Sigmoid colon (tissue), 7 donors: ENCODE results near the gene MOV10. TPM values are rescaled to one million over a fixed set of nuclear protein-coding genes. Genes with fewer than 3 reads are reported as not detected.

Experiments used
- DNase-seq: peaks from one replicate; pipeline ENCODE4 v3.0.0-alpha.2; 2019
- H3K27ac ChIP-seq, 4 donors: fragments of 200-600 bp; sonication (generic); one replicate each; pipeline ENCODE4 v1.5.1; 2016 to 2019; ENCODE audit warnings: mild to moderate bottlenecking in 1 of 4
- H3K27me3 ChIP-seq, 3 donors: fragments of 200-600 bp; sonication (generic); one replicate each; pipeline ENCODE4 v1.5.1; 2019; ENCODE audit warnings: mild to moderate bottlenecking in 1 of 3
- H3K36me3 ChIP-seq, 4 donors: fragments of 200-600 bp; sonication (generic); one replicate each; pipeline ENCODE4 v1.5.1; 2016 to 2019
- H3K4me1 ChIP-seq, 4 donors: fragments of 200-600 bp; sonication (generic); one replicate each; pipeline ENCODE4 v1.5.1; 2017 to 2019
- H3K4me3 ChIP-seq, 4 donors: fragments of 200-600 bp; sonication (generic); one replicate each; pipeline ENCODE4 v1.5.1; 2017 to 2019; ENCODE audit warnings: mild to moderate bottlenecking in 2 of 4, moderate library complexity in 1 of 4
- H3K9me3 ChIP-seq, 4 donors: fragments of 200-600 bp in 3 of 4; sonication (generic) in 3 of 4; one replicate each; pipeline versions ENCODE4 v1.5.1 to v1.6.1; 2013 to 2019
- CTCF ChIP-seq, 4 experiments: fragments of 450-650 bp in 3 of 4; fragments of 200-600 bp in 1 of 4; IDR thresholded peaks; one replicate each; pipeline ENCODE4 v1.5.1; 2016 to 2019; ENCODE audit warnings: antibody characterized with exemption in 4 of 4, mild to moderate bottlenecking in 3 of 4, moderate library complexity in 2 of 4
- EP300 ChIP-seq, 4 donors: sonication (generic); formaldehyde crosslinking; IDR thresholded peaks; one replicate each; pipeline ENCODE4 v1.6.1; 2017; ENCODE audit warnings: antibody characterized with exemption in 4 of 4
- POLR2A ChIP-seq, 2 donors: fragments of 450-650 bp; IDR thresholded peaks; one replicate each; pipeline ENCODE4 v1.6.1; 2016; ENCODE audit warnings: antibody characterized with exemption in 2 of 2, mild to moderate bottlenecking in 2 of 2, moderate library complexity in 2 of 2
- POLR2AphosphoS5 ChIP-seq, 4 donors: sonication (generic); formaldehyde crosslinking; IDR thresholded peaks; one replicate each; pipeline ENCODE4 v1.6.1; 2017; ENCODE audit warnings: antibody characterized with exemption in 4 of 4
- WGBS, 2 donors: extraction: QIAGEN DNeasy Blood & Tissue Kit; methylation state at CpG; one replicate each; pipeline ENCODE4 v1.1.7; 2013; 5-methylcytosine and 5-hydroxymethylcytosine counted together
- intact Hi-C: fragments of 100-400 bp; cut with DNase I; formaldehyde crosslinking; loops from one replicate; pipeline ENCODE4 v1.15.1; 2023
- polyA plus RNA-seq, 3 donors: library from polyadenylated mRNA; stranded (reverse); fragments of 200-250 nt; gene quantifications; one replicate each; pipeline ENCODE4 v1.2.3, GENCODE V29; 2013
- total RNA-seq, 4 donors: library from RNA; depleted of rRNA; stranded (reverse); fragments of >200 nt; gene quantifications; one replicate each; pipeline ENCODE4 v1.1.0, GENCODE V29; 2016
- donor health status: healthy with polysubstance abuse.
- donor health status: Bipolar disorder and iron deficiency.
- donor health status: healthy.

MOV10 gene
- total and polyA plus RNA-seq, 7 donors: 16.5 to 60.1 (median 28.8) TPM

- peak overlapping the region; percentile 61 to 74 (median 68) for H3K27ac ChIP-seq
- TF ChIP-seq CTCF (IDR thresholded peaks at IDR 0.05) (peak; percentile 91 to 97 (median 92)), EP300 (IDR thresholded peaks at IDR 0.05) (no peak), POLR2AphosphoS5 (IDR thresholded peaks at IDR 0.05) (peak in 1 of 4 donors; percentile 23), POLR2A (IDR thresholded peaks at IDR 0.05) (no peak)
Observed at GRCh38 chr1:112716133-112716720, 41.8 kb downstream of the MOV10 start.

GRCh38 chr1:112717263-112717873 lies 42.9 kb downstream of the MOV10 start:
- no peak for TF ChIP-seq EP300 (IDR thresholded peaks at IDR 0.05)
- TF ChIP-seq CTCF (IDR thresholded peaks at IDR 0.05): no peak
- no peak for TF ChIP-seq POLR2A (IDR thresholded peaks at IDR 0.05)
- TF ChIP-seq POLR2AphosphoS5 (IDR thresholded peaks at IDR 0.05): no peak
- no peak overlapping the region for H3K4me3 ChIP-seq
- H3K9me3 ChIP-seq: no peaks in the 10 kb centered on the region
- H3K27ac ChIP-seq: no peak overlapping the region
- DNase-seq: no peak
- no peaks in the 10 kb centered on the region for H3K36me3 ChIP-seq
- WGBS, 2 donors: 81 to 90% methylated on average over 2 of the region's 2 CpGs
- peaks cover 0 to 4% (median 0%) of the 10 kb centered on the region in 3 donors for H3K27me3 ChIP-seq
- peaks cover 0 to 35% (median 32%) of the 10 kb centered on the region in 4 donors for H3K4me1 ChIP-seq
- intact Hi-C loops: loop anchor here (2.0 to 10.0 kb wide), 4 partner anchors 165 to 1097 kb away; partner anchors contain the start of genes LRIG2, RSBN1 and SLC16A1

More at GRCh38 chr1:112716133-112716720, 41.8 kb downstream of the MOV10 start:
- H3K27me3 ChIP-seq: no peaks in the 10 kb centered on the region
- no peaks in the 10 kb centered on the region for H3K9me3 ChIP-seq
- peak overlapping the region in 3 of 4 donors; percentile 47 to 67 (median 56) for H3K4me3 ChIP-seq
- H3K4me1 ChIP-seq: peaks cover 0 to 35% (median 30%) of the 10 kb centered on the region in 4 donors
- DNase-seq: peak; percentile 94
- no peaks in the 10 kb centered on the region for H3K36me3 ChIP-seq
- WGBS, 2 donors: 17 to 18% methylated on average over 13 of the region's 13 CpGs
- intact Hi-C loops: loop anchor here (2.0 to 10.0 kb wide), 4 partner anchors 166 to 1099 kb away; partner anchors contain the start of genes LRIG2, RSBN1 and SLC16A1

- WGBS, 2 donors: 16 to 21% methylated on average over 44 of the region's 44 CpGs
- Histone ChIP-seq H3K9me3 (no peaks in the 10 kb centered on the region), H3K36me3 (no peaks in the 10 kb centered on the region), H3K4me1 (peaks cover 0 to 41% (median 40%) of the 10 kb centered on the region in 4 donors), H3K27me3 (peaks cover 0 to 6% (median 0%) of the 10 kb centered on the region in 3 donors), H3K4me3 (peak overlapping the region in 3 of 4 donors; percentile 27 to 34 (median 27)), H3K27ac (no peak overlapping the region)
- peak; percentile 38 to 87 (median 72) for TF ChIP-seq CTCF (IDR thresholded peaks at IDR 0.05)
- no peak for TF ChIP-seq EP300 (IDR thresholded peaks at IDR 0.05)
- peak; percentile 87 for DNase-seq
- intact Hi-C loops: loop anchor here (1.0 to 10.0 kb wide), 5 partner anchors 85 to 1096 kb away; partner anchors contain the start of genes RSBN1 and SLC16A1
Observed at GRCh38 chr1:112718691-112719418, 44.4 kb downstream of the MOV10 start.

- Histone ChIP-seq H3K9me3 (no peaks in the 10 kb centered on the region), H3K4me1 (peaks cover 0 to 33% (median 32%) of the 10 kb centered on the region in 4 donors), H3K36me3 (no peaks in the 10 kb centered on the region), H3K27me3 (peaks cover 0 to 6% (median 0%) of the 10 kb centered on the region in 3 donors), H3K27ac (no peak overlapping the region), H3K4me3 (no peak overlapping the region)
- TF ChIP-seq CTCF (IDR thresholded peaks at IDR 0.05): no peak
- no peak for TF ChIP-seq EP300 (IDR thresholded peaks at IDR 0.05)
- TF ChIP-seq POLR2AphosphoS5 (IDR thresholded peaks at IDR 0.05): no peak
- TF ChIP-seq POLR2A (IDR thresholded peaks at IDR 0.05): no peak
- WGBS, 2 donors: 92 to 98% methylated on average over 2 of the region's 2 CpGs
- no peak for DNase-seq
- intact Hi-C loops: loop anchor here (2.0 to 10.0 kb wide), 4 partner anchors 163 to 1095 kb away; partner anchors contain the start of genes RSBN1 and SLC16A1
Observed at GRCh38 chr1:112719706-112720105, 45.2 kb downstream of the MOV10 start.
